DND-41 (cell line): ENCODE data around the gene CHRNB2.

Experiments used
- EZH2 ChIP-seq: IDR thresholded peaks from 3 replicates; pipeline ENCODE4 v1.6.1; 2012; ENCODE audit warnings: borderline replicate concordance, low read depth, mild to moderate bottlenecking, moderate library complexity, low read length, inconsistent platforms; ENCODE audit not compliant: severe bottlenecking
- TF ChIP-seq, protein P1 (sequence below): IDR thresholded peaks from 2 replicates; pipeline ENCODE4 v1.5.1; 2012; ENCODE audit warnings: borderline replicate concordance, low read length, moderate library complexity, mild to moderate bottlenecking; ENCODE audit not compliant: poor library complexity, severe bottlenecking; ENCODE audit errors: extremely low read depth

DNA sequence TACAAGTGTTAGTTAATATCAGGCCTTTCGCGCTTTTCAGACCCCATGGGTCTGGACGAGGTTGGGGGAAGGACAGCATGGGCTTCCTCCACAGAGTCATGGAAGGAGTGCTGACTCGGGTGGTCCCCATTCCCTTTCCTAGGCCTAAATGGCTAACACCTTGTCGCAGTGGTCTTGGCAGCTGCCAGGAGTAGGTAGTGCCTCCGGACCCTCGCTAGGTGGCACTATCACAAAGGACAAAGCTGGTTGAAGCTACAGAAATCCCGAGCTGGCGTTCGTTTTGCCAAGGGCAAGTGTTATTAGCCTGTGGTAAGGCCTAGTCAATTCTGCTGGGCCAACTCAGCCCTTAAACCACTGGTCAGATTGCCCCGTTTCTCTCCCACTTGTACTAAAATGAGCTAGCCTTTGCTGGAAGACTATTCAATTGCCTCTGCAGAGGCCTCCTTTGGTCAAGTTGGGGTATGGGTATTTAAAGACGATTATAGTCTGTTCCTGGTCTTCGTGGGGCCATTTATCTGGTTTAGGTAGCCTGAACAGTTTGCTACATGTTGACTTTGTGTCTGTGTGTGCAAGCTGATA, 8.0 kb upstream of the CHRNB2 start:
- TF ChIP-seq, protein P1, sequence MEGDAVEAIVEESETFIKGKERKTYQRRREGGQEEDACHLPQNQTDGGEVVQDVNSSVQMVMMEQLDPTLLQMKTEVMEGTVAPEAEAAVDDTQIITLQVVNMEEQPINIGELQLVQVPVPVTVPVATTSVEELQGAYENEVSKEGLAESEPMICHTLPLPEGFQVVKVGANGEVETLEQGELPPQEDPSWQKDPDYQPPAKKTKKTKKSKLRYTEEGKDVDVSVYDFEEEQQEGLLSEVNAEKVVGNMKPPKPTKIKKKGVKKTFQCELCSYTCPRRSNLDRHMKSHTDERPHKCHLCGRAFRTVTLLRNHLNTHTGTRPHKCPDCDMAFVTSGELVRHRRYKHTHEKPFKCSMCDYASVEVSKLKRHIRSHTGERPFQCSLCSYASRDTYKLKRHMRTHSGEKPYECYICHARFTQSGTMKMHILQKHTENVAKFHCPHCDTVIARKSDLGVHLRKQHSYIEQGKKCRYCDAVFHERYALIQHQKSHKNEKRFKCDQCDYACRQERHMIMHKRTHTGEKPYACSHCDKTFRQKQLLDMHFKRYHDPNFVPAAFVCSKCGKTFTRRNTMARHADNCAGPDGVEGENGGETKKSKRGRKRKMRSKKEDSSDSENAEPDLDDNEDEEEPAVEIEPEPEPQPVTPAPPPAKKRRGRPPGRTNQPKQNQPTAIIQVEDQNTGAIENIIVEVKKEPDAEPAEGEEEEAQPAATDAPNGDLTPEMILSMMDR, result peak; percentile 98
- no peak for TF ChIP-seq EZH2
